Mucosa of descending colon (tissue), 3 donors: ENCODE measurements around the gene BACE1-AS. TPM values are rescaled to one million over a fixed set of nuclear protein-coding genes. Genes with fewer than 3 reads are reported as not detected.

ENCODE experiments used
- ATAC-seq: fragments of 200-7000 bp; cut with Tn5 transposase; one replicate; pipeline ENCODE4 v1.9.1; 2020; ENCODE audit warnings: mild to moderate bottlenecking, moderate library complexity
- DNase-seq, 3 donors: peaks; one replicate each; pipeline ENCODE4 v3.0.0-alpha.2; 2020
- H3K36me3 ChIP-seq: fragments of 200-600 bp; one replicate; pipeline ENCODE4 v1.8.0; 2021; ENCODE audit warnings: low read depth, mild to moderate bottlenecking
- H3K4me1 ChIP-seq: fragments of 200-600 bp; one replicate; pipeline ENCODE4 v1.8.0; 2021; ENCODE audit warnings: low read depth, mild to moderate bottlenecking
- H3K4me3 ChIP-seq: fragments of 200-600 bp; one replicate; pipeline ENCODE4 v1.8.0; 2021; ENCODE audit warnings: mild to moderate bottlenecking
- H3K9me3 ChIP-seq: fragments of 200-600 bp; one replicate; pipeline ENCODE4 v1.8.0; 2021; ENCODE audit warnings: mild to moderate bottlenecking
- intact Hi-C, 2 donors: fragments of 100-400 bp; cut with DNase I in 1 of 2; cut with micrococcal nuclease in 1 of 2; formaldehyde crosslinking; loops; one replicate each; pipeline versions ENCODE4 v1.11.0 to v1.11.1; 2022; cut with DNase I, micrococcal nuclease
- total RNA-seq, 3 donors: library from RNA; stranded (reverse); fragmentation: NEBNext Ultra II Directional in 2 of 3; extraction: Animal tissue kit (Norgen Biotek cat#: 25700) in 2 of 3; gene quantifications; one replicate each; pipeline versions ENCODE4 v1.2.1 to v1.2.4, GENCODE V29; 2021 to 2023
- TF ChIP-seq, protein P1 (sequence below): fragments of 200-600 bp; IDR thresholded peaks from one replicate; pipeline ENCODE4 v1.8.0; 2022; ENCODE audit warnings: antibody characterized with exemption, mild to moderate bottlenecking
- donor health status: DM: no; HTN: no; CAD: no; lungs with moderate emphysema.
- donor health status: DM: no; HTN: no; CAD: no.
- donor health status: DM: no; HTN: yes; CAD: no.

Gene BACE1-AS
- total RNA-seq, 3 donors from 2014 or later = 6.9 to 11.3 (median 7.4) TPM

DNA sequence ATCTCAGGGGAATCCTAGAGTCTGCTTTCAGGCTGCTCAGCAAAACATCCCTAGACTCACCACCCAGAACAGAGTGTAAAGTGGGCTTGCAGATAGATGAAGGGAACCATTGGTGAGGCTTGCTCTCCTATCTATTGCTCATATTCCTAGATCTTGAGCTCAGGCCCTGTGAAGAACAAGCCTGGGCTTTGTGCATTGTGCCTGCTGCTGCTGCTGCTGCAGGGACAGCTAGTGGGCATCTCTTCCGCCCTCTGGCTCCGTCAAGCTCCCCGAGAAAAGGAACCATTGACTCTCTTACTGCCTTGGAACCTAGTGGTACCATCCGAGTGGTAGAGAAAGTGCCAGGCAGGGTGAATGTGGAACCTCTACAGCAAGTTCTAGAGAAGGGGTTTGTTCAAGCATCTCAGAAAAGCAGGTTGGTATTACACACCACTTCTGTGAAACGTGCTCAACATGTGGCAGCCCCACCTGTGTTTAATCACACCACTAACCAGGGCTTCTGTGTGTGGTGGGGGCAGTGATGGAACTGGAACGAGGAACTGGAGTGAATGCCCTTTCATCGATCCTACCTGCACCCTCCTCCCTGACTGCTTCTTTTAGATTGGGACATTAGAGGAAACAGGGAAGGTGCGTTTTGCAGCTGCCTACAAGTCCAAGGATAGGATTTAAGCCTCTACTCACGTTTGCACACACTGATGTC lies 4.4 kb downstream of the BACE1-AS start:
- intact Hi-C loops = no loop called here
- no peak for ATAC-seq
- no peaks in the 10 kb centered on the region for H3K36me3 ChIP-seq
- no peaks in the 10 kb centered on the region for H3K9me3 ChIP-seq
- H3K4me3 ChIP-seq = no peak overlapping the region
- H3K4me1 ChIP-seq = no peaks in the 10 kb centered on the region
- no peak for DNase-seq
- TF ChIP-seq, protein P1, sequence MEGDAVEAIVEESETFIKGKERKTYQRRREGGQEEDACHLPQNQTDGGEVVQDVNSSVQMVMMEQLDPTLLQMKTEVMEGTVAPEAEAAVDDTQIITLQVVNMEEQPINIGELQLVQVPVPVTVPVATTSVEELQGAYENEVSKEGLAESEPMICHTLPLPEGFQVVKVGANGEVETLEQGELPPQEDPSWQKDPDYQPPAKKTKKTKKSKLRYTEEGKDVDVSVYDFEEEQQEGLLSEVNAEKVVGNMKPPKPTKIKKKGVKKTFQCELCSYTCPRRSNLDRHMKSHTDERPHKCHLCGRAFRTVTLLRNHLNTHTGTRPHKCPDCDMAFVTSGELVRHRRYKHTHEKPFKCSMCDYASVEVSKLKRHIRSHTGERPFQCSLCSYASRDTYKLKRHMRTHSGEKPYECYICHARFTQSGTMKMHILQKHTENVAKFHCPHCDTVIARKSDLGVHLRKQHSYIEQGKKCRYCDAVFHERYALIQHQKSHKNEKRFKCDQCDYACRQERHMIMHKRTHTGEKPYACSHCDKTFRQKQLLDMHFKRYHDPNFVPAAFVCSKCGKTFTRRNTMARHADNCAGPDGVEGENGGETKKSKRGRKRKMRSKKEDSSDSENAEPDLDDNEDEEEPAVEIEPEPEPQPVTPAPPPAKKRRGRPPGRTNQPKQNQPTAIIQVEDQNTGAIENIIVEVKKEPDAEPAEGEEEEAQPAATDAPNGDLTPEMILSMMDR = no peak

DNA sequence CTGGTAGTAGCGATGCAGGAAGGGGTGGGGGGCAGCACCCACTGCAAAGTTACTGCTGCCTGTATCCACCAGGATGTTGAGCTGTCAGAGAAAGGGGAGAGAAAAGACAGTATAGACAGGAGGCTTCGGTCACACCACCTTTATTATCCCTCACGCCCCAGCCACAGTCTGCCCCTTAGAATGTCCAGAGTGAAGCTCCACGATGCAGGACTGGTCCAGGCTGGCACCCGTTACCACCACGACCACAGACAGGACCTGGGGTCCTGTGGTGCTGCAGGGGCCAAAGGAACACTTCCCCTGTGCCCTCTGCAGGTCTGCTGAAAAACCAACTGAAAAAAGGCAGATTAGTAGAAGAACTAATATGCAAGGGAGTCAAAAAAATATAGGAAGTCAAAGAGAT lies 5.7 kb downstream of the BACE1-AS start:
- DNase-seq (no peak), ATAC-seq (no peak)
- TF ChIP-seq, protein P1 = no peak
- no peaks in the 10 kb centered on the region for H3K36me3 ChIP-seq
- intact Hi-C loops = no loop called here
- H3K4me1 ChIP-seq = no peaks in the 10 kb centered on the region
- H3K9me3 ChIP-seq = no peaks in the 10 kb centered on the region
- no peak overlapping the region for H3K4me3 ChIP-seq

DNA sequence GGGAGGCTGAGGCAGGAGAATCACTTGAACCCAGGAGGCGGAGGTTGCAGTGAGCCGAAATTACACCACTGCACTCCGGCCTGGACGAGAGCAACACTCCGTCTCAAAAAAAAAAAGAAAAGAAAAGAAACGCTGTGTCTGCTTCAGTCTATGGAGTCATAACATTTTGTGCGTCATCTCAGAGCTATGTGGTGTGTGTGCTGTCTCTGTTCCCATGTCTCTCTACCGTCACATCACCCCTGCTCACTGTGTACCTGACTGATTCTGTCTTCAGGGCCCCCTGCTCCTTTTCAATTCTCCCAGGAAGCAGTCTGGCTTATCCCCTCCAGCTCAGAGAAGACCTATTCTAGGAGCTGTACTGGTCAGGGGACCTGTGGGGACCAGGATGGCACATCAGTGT lies 7.0 kb downstream of the BACE1-AS start:
- no peak overlapping the region for H3K4me3 ChIP-seq
- DNase-seq (no peak), ATAC-seq (no peak)
- no peaks in the 10 kb centered on the region for H3K36me3 ChIP-seq
- H3K4me1 ChIP-seq = no peaks in the 10 kb centered on the region
- TF ChIP-seq, protein P1 = no peak
- intact Hi-C loops = no loop called here
- H3K9me3 ChIP-seq = no peaks in the 10 kb centered on the region

DNA sequence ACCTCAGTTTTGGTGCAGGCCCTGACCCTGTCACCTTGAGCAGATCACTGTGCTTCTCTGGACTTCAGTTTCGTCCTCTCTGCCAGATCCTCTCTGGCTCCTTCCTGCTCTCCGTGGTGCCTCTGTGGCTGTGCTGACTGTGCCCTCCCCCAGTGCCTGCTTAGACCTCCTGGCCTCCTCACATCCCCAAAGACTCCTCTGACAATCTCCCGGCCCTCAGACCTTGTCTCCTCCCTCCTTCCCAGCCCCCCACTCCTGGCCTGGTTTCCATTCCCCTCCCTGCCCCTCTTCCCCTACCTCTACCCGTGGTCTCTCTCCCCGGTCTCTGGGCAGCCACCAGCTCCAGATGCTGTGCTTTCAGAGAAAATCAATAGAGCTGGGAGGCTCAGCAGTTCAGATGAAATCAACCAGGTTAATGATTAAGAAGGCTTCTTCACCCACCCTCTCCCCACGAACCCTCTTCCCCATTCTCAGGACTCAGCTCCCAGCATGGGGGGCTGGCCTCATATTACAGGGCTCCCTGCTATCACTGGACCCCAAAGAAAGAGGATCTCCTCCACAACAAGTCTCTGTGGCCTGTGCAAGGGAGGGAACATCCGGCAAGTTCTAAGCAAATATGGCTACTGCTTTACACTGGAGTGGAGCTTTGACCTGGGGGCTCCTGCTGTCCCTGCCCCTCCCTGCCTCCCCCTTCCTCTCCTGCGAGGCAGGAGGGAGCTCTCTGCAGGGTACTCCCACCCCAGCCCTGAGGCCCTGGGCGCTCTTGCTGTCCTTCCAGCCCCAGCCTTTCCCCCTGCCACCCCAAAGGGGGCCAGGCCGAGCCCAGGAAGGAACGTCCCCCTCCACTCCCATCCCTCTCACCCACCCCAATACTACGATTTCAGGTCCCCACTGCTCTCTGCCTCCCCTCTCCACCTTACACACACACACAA lies 8.5 kb downstream of the BACE1-AS start:
- Histone ChIP-seq H3K9me3 (no peaks in the 10 kb centered on the region), H3K36me3 (no peaks in the 10 kb centered on the region), H3K4me1 (no peaks in the 10 kb centered on the region), H3K4me3 (no peak overlapping the region)
- TF ChIP-seq, protein P1 = no peak
- peak; percentile 6 for ATAC-seq
- intact Hi-C loops = no loop called here
- no peak for DNase-seq

DNA sequence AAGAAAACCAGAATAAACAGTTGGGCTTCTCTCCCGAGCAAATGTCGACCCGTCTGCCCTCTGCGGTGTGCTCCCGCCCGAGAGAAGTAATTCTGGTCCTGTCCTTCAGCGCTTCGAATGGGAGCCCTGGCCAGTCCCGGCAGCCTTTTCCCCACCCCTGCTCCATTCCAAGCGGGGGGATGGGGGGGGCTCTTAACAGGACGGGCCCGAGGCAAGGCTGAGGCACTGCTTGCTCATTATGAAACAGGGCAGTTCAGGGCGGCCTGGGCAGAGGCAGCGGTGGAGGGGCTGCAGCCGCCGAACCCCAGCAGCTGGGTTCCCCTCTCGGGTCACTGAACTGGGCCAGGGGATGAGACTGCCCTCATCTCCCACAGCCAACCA lies 9.1 kb downstream of the BACE1-AS start:
- peak; percentile 36 for ATAC-seq
- DNase-seq = peak in 1 of 3 donors; percentile 32
- TF ChIP-seq, protein P1 = no peak
- intact Hi-C loops = no loop called here
- no peaks in the 10 kb centered on the region for H3K36me3 ChIP-seq
- no peaks in the 10 kb centered on the region for H3K4me1 ChIP-seq
- no peak overlapping the region for H3K4me3 ChIP-seq
- no peaks in the 10 kb centered on the region for H3K9me3 ChIP-seq
